HG03139 (cell line): ENCODE results near the gene SMG6.
"Not testable (repeated sequence)": the region's sequence is repeated elsewhere in the genome, so short reads cannot be mapped to it uniquely, and the experiment has no call there.

ENCODE experiments used
- ATAC-seq: cut with Tn5 transposase; IDR thresholded peaks from one replicate; pipeline ENCODE4 v1.9.1; 2021; ENCODE audit not compliant: unreplicated experiment

The SMG6 gene

DNA sequence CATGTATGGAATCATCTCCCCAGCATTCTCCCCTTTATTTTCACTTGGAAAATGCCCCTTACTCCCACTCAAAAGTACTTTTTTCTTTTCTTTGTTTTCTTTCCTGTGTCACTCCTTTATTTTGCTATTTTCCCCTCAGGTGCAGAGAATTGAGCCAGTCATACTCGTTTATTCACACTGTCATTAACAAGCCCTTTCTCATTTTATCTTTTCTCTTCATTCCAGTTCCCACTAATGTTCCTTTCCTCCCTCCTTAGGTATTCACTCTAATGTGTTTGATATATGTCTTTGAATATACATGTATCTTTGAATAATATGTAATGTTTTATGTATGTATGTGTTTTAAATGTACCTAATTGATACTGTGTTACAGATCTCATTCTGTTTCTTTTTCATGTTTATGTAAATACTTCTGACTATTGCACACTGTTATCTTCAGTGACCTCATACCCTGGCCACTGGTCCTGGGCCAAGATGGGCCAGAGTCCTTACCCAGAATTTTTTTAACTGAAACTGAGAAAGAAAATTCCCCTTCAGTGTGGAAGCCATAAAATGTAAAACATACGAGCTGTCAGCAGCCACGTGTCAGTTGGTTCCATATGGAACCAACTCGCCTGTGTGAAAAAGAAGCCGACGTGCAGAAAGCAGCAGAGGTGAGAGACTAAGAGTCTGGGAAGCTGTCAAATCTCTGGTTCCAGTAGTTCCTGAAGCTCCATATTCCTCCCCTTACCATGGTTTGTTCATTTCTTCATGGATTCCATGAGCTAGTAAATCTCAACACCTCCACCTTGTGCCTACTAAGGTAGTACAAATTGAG, 6.0 kb upstream of the SMG6 start:
- no peak for ATAC-seq

DNA sequence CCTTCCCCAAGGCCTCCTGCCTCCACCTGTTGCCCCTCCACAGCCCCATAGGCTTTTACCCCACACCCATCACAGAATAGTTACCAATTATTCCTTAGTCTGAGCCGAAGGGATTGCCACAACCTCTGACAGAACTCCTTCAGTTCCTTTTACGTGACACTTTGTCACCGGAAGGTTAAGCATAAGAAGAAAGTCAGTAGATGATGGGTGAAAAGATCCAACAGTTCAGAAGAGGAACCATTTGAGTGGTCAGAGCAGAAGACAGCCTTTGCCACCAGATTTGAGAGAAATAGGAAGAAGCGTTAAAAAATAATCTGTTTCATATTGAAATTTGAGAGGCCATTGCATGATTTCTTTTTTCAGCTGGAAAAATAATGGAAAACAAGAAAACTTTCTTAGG, 1.3 kb upstream of the SMG6 start:
- ATAC-seq = no peak

DNA sequence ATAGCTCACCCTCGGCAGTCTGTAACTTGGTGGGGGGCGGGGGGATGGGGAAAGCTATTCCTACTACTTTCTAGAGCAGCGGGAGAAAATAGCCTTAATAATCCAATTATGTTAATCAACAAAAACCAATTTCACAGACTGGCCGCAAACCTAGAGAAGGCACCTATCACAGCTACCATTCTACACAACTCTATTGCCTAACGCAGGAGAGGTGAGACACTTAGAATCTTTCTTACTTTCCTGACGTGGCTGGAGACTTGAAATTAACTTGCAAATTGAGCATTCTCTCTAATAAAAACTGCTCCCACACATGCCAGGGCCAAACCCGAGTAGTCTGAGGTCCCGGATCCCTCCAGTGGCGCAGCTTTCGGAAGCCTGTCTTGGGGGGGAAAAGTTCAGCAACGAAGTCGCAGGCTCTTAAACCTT, 794 bp downstream of the SMG6 start:
- ATAC-seq = no peak

DNA sequence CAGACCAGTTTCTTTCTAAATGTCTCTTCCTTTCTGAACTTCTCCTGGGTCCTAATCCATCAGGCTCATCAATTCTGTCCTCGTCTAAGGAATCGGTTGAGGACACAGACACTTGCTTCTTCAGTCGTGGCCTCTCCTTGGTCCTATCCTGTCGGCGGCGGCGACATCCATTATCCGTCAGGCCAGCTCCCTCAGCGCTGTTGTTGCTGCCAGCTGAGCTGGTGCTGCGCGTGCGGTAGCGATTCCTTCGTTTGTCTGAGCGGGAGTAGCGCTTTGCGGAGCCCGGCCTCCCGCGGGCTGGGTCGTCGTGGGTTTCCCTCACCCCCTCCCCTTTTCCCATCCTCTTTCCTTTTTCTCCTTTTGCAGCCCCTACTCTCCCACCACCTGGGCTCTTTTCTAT, 3.8 kb downstream of the SMG6 start:
- no peak for ATAC-seq

DNA sequence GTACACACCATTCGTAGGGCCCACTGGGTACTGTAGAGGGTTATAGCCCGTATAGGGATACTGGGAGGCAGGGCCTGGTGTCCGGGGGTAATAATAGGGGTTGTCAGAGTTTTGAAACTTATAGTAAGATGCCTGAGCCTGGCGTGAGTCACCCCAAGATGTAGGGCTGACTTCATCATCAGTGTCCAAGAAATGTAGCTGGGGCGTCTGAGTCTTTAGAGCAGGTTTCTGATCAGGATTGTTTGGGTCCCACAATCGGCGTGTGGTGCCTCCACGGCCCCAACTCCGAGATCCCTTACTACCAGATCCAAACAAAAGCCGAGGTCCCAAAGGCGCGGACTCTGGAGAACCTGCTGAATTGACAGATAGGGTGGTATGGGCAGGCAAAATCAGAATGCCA, 4.4 kb downstream of the SMG6 start:
- ATAC-seq = no peak

DNA sequence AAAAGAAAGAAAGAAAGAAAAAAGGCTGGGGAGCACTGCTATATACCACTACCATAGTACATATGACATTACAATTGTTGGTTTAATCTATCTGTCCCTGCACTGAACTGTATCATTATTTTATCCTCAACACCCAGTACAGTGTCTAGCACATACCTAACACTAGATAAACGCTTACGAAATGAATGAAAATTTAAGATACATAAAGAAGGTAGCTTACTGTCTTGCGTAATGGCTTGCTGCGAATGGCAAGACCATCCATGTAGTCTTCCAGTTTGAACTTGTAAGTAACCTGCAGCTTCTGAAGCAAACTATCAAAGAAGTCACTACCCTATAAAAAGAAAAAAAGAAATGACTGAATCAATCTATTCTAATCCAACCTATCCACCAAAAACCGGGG, 6.6 kb downstream of the SMG6 start:
- ATAC-seq = no peak

DNA sequence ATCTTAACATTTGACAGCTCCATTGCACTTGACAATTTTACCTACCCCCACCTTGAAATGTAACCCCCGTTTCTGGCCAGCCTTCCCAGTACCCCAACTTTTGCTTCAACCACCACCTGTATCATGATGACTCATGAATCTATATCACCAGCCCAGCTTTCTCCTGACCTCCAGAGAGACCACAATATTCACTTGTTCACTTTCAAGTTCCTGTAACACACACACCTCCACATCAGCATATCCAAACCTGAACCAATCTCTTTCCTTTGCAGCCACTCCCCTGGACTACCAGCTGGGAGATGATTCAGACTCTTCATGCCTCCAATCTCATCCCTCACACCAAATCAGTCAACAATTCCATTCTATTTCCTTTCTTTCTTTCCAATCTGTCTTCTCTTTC, 8.0 kb downstream of the SMG6 start:
- ATAC-seq = no peak

DNA sequence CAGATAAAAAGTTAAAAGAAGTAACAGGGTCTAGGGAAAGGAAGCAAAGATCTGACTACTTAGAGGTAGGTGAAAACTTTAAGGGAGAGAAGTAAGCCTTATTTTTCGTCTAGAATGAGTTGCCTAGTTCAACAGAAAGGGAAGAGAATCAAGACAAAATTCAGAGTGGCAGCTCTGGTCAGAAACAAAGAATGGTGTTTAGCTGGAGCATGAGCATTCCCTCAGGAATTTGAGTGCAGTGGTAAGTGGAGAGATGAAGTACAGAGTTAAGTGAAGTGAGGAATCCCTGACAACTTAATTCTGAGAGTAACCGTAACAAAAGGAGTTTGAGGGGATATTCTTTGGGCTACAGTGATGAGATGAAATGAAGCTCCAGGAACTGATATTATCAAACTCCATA, 11.5 kb downstream of the SMG6 start:
- ATAC-seq = no peak

DNA sequence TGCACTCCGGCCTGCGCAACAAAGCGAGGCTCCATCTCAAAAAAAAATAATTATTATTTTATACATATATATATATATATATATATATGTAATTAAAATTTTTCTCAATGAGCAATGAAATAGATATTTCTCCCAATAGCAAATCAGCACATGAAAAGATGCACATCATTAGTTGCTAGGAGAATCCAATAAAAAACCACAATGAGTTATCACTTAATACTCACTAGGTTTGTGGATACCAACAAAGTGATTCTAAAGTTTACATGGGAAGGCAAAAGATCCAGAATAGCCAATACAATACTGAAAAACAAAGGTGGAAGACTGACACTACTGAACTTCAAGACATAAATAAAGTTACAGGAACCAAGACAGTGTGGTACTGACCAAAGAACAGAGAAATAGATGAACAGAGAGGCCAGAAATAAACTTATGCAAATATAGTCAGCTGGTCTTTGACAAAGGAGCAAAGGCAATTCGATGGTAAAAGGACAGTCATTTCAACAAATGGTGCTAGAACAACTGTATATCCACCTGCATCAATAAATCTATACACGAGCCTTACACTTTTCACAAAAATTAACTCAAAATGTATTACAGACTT, 13.6 kb downstream of the SMG6 start:
- ATAC-seq = no peak

DNA sequence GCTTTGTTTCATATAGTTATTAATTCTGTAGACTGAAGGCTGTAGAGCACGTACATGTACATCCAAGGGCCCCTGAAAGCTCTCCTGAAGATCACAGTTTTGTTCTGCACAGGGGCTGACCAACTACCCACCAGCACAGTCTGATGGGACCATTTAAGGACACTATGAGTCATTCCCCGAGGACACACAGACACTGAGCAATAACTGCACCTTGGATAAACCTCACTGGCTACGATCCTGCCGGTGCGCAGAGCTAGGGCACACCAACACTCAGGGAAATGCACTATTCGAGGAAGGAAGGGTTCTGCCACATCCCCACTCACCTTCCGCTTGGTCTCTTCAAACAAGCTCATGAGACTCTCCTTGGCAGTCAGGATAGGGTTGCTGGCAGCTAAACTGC, 20.3 kb downstream of the SMG6 start:
- no peak for ATAC-seq

DNA sequence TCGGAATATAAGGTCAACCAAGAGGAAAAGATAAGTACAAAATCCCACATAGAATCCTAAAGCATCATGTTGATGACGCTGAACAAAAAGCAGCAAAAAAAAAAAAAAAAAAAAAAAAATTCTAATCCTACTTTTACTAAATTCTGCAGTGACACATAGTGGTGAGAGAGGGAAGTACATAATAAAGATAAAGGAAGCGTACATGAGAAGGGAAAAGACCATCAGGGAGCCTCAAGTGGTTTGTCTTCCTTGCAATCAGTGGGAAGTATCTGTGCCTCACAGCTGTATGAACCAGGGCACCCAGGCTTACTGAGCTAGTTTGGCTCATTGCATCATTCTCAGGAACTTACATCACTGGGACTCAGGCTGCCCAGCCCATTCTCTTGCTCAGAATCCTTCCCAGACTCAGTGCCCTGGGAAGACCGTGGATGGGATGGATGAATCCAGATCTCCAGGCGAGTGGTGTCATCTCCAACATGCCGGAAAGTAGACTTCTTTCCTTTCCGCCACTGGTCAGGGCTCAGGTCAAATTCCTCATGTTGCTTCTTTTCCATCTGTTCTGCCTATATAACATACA, 21.2 kb downstream of the SMG6 start:
- no peak for ATAC-seq

DNA sequence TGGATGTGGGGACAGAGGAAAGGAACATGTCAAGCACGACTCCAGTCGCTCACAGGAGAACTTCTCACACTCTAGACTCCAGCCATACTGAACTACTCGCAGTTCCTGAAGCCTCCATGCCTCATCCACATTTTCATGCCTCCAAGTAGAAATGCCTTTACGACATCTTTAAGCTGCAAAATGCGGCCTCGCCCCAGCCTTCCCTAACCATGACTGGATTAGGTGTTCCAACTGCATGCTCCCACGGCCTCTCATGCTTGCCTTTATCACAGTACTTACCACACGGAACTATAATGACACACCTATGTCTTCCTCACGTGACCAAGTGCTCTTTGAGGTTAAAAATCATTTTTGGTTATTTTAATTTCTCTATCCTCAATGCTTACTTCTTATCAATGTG, 23.9 kb downstream of the SMG6 start:
- ATAC-seq = no peak

DNA sequence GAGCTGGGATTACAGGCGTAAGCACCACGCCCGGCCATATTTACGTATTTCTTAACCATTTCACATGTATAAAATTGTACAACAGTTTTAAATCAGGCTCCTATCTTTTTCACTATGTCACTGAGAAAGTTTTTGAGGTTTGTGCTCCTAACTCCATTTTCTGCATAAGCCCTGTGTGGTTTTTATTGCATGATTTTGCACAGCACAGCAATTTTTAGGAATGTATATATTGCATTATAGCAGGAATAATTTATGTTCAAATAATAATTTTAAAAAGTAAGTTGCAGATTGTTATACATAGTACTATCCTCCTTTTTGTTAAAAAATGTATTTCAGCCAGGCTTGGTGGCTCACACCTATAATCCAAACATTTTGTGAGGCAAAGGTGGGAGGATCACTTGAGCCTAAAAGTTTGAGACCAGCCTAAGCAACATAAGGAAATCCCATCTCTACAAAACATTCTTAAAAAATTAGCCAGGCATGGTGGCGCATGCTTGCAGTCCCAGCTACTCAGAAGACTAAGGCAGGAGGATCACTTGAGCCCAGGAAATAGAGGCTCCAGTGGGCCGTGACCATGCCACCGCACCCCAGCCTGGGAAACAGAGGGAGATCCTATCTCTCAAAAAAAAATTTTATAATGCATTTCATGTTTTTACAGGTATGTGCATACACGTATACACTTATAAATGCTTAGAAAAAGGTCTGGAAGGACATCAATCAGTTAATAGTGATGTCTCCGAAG, 26.0 kb downstream of the SMG6 start:
- ATAC-seq = no peak

DNA sequence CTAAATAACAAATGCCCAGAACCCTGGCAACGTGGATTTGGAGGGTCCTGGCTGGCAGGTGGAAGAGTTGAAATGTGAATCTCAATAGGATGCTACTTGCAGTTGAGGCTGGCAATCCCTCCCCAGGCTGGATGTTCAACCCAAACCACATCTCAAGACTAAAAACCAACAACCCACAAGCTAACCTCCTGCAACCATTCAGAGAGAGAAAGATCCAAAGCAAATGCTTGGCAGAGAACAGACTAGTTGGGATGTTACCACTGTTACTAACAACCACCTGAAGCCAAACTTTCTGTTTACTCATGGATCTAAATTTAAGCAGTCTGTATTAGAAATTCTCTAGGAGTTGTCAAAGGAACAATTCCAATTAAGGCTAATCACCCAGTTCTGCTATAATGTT, 27.9 kb downstream of the SMG6 start:
- no peak for ATAC-seq

DNA sequence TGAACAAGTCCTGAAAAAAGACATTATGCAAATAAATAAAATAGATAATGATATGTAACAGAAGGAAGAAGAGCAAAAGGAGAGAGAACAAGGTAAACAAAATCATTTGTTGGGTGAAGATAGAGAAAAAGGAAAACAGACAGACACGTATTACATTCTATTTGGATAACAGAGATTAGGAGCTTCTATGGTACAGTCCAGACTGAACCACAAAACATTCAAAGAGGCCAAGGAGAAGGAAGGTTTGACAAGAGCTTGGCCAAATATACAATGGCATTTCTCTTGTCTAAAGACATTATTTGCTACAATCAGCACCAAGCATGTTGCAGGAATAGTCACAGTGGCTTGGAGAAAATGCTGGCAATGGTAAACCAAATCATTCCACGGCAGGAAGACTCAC, 29.2 kb downstream of the SMG6 start:
- ATAC-seq = no peak

DNA sequence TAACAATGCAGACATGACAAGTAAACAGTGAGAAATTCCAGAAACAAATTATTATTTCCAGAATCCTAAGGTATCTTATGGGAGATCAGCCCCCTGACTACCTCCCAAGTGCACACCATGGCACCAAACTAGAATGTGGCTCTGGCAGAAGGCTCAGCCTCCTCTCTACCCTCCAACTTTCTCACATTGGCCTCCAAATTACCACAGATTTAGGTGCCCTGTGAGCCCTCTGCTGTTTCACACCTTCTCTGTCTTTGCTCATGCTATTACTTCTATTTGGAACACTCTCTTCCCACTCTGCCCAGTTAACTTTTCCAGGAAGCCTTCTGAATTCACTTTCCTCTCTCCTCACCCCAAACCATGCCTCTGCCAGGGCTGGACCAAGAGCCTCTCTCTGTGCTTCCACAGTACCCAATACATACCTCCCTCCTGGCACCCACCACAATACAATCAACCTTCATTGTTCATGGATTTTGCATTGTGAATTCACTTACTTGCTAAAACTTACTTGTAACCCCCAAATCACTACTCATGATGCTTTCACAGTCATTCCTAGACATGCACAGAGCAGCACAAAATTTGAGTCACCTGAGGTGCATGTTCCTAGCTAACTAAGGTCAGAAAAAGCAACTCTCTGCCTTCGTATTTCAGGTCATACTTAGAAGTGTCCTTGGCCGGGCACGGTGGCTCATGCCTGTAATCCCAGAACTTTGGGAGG, 31.4 kb downstream of the SMG6 start:
- ATAC-seq = no peak

DNA sequence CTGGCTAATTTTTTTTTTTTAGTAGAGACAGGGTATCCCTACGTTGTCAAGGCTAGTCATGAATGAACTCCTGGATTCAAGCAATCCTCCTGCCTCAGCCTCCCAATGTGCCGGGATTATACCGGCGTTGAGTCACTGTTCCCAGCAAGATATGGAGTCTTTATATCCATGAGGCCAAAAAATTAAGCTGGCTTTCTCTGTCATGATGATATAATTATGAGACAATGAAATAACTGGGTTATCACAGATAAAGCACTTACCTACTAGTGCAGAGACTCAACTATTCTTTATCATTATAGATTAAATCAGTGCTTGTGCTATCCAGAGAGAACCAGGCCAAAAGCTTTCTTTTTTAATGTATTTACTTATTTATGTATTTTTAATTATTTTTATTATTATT, 36.2 kb downstream of the SMG6 start:
- ATAC-seq = no peak

DNA sequence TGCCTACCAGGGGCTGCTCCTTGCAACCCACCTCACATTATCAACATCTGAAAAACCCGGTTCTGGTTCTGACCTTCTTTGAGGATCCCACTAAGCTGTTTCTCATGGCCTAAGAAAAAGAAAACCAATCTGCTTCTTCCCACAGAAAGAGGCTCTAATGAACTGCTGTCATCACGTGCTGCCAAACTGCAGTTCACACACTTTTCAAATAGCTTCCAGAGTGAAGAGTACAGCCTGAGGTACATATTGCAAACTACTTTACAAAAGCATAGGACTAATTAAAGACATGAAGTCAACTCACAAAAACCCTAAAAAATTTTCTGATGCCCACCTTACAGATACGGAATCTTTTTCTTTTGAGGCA, 36.7 kb downstream of the SMG6 start:
- peak; percentile 14 for ATAC-seq

DNA sequence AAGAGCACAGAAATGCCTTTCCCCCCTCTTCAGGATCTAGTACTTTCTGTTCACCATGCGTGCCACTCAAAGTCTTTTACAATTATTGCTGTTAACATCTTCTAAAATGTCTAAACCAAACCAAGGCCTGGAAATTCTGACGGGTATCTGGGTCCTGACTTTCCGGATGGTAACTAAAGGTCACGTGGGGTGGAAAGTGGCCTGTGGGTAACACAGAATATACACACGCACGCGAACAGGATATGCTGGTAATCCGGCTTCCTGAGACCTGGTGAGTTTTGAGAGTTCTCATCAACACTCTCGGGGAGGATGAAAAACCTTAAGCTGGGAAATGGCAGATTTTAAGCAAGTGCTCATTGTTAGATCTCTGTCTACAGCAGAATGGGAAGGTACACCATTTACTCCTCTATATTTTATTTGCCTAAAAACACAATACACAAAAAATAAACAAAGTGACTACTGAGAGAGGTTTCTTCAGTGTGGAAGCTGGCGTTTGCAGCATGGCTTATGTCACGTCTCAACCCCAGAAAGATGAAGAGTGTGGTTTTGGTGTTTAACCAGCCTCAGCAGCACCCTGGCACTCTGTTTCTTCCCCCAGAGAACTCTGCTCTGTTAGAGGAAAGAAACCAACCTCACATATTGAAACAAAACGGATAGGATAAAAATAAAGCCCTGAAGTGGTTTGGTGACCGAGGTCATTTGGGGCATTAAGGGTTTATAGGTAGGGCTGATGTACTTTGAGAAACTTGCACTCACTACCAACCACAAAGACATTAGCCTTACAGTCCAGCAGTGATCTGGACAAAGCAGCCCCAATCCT, 37.3 kb downstream of the SMG6 start:
- ATAC-seq = peak; percentile 54

DNA sequence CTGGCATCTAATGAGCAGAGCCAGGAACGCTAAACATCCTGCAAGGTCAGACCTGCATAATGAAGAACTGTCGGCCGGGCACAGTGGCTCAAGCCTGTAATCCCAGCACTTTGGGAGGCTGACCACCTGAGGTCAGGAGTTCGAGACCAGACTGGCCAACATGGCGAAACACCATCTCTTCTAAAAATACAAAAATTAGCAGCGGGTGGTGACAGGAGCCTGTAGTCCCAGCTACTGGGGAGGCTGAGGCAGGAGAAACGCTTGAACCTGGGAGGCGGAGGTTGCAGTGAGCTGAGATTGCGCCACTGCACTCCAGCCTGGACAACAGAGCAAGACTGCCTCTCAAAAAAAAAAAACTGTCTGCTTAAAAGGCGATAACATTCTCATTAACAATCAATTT, 38.4 kb downstream of the SMG6 start:
- not testable (repeated sequence) for ATAC-seq
